Osteoblast (primary cell): ENCODE data around the gene BAHD1. TPM values are rescaled to one million over a fixed set of nuclear protein-coding genes. Genes with fewer than 3 reads are reported as not detected.

ENCODE experiments used
- DNase-seq: peaks from one replicate; pipeline ENCODE4 v3.0.0; 2011; ENCODE audit warnings: low spot score, mixed read lengths; ENCODE audit not compliant: insufficient read length; ENCODE audit errors: missing footprints
- H2AFZ ChIP-seq: 2 replicates; pipeline ENCODE4 v1.6.0; 2011; ENCODE audit warnings: mild to moderate bottlenecking, low read length
- H3K27ac ChIP-seq: 2 replicates; pipeline ENCODE4 v1.5.1; 2011; ENCODE audit warnings: mild to moderate bottlenecking, low read depth, low read length, moderate library complexity
- H3K27me3 ChIP-seq: 2 replicates; pipeline ENCODE4 v1.6.0; 2012; ENCODE audit warnings: mild to moderate bottlenecking, control low read depth, inconsistent platforms, low read length, moderate library complexity; ENCODE audit not compliant: insufficient read depth
- H3K36me3 ChIP-seq: 2 replicates; pipeline ENCODE4 v1.5.1; 2011; ENCODE audit warnings: mild to moderate bottlenecking, low read length, control low read depth, moderate library complexity; ENCODE audit not compliant: insufficient read depth
- H3K4me1 ChIP-seq: 2 replicates; pipeline ENCODE4 v1.5.1; 2011; ENCODE audit warnings: mild to moderate bottlenecking, low read length, control low read depth, moderate library complexity; ENCODE audit not compliant: insufficient read depth
- H3K4me2 ChIP-seq: 2 replicates; pipeline ENCODE4 v1.6.0; 2011; ENCODE audit warnings: mild to moderate bottlenecking, low read length; ENCODE audit not compliant: insufficient read depth
- H3K4me3 ChIP-seq: fragments of 200-600 bp; sonication (generic); 3 replicates; pipeline ENCODE4 v1.5.1; 2012; ENCODE audit warnings: mild to moderate bottlenecking, low read length, inconsistent platforms; ENCODE audit not compliant: insufficient read depth
- H3K79me2 ChIP-seq: 2 replicates; pipeline ENCODE4 v1.6.0; 2012; ENCODE audit warnings: mild to moderate bottlenecking, low read length, control low read depth, inconsistent platforms; ENCODE audit not compliant: insufficient read depth
- H3K9me3 ChIP-seq: 2 replicates; pipeline ENCODE4 v1.5.1; 2011; ENCODE audit warnings: low read depth, low read length, control low read depth
- H4K20me1 ChIP-seq: 2 replicates; pipeline ENCODE4 v1.6.0; 2012; ENCODE audit warnings: mild to moderate bottlenecking, low read length, control low read depth; ENCODE audit not compliant: insufficient read depth
- CTCF ChIP-seq: IDR thresholded peaks from 2 replicates; pipeline ENCODE4 v1.5.1; 2011; ENCODE audit warnings: mild to moderate bottlenecking, low read depth, low read length, moderate library complexity; ENCODE audit errors: extremely low read depth
- total RNA-seq: library from RNA; depleted of rRNA; stranded (reverse); fragments of >200 nt; gene quantifications from 2 replicates; pipeline ENCODE4 v1.2.3, GENCODE V29; 2012

BAHD1 gene
- total RNA-seq, 1 donor: 10.5 TPM

GRCh38 chr15:40512440-40512839 lies 71.7 kb downstream of the BAHD1 start:
- no peak for TF ChIP-seq CTCF
- Histone ChIP-seq H3K27me3 (peaks cover 24% of the 10 kb centered on the region), H3K4me2 (no peak overlapping the region)

GRCh38 chr15:40513609-40514008 lies 72.9 kb downstream of the BAHD1 start:
- H3K9me3 ChIP-seq: no peaks in the 10 kb centered on the region
- H3K4me3 ChIP-seq: no peak overlapping the region
- H3K27ac ChIP-seq: no peak overlapping the region
- H3K4me2 ChIP-seq: no peak overlapping the region
- no peaks in the 10 kb centered on the region for H3K79me2 ChIP-seq
- TF ChIP-seq CTCF: no peak
- DNase-seq: no peak
- H4K20me1 ChIP-seq: no peaks in the 10 kb centered on the region
- H3K36me3 ChIP-seq: no peaks in the 10 kb centered on the region
- H2AFZ ChIP-seq: no peak overlapping the region
- peaks cover 18% of the 10 kb centered on the region for H3K27me3 ChIP-seq
- H3K4me1 ChIP-seq: peaks cover 6% of the 10 kb centered on the region

More at GRCh38 chr15:40512440-40512839, 71.7 kb downstream of the BAHD1 start:
- Histone ChIP-seq H3K4me1 (peaks cover 8% of the 10 kb centered on the region), H3K36me3 (no peaks in the 10 kb centered on the region), H3K4me3 (no peak overlapping the region), H2AFZ (no peak overlapping the region), H3K79me2 (no peaks in the 10 kb centered on the region), H4K20me1 (no peaks in the 10 kb centered on the region), H3K9me3 (no peaks in the 10 kb centered on the region), H3K27ac (no peak overlapping the region)
- no peak for DNase-seq

GRCh38 chr15:40516322-40516721 lies 75.6 kb downstream of the BAHD1 start:
- H3K9me3 ChIP-seq: no peaks in the 10 kb centered on the region
- H3K4me3 ChIP-seq: no peak overlapping the region
- no peaks in the 10 kb centered on the region for H4K20me1 ChIP-seq
- H3K27ac ChIP-seq: no peak overlapping the region
- no peaks in the 10 kb centered on the region for H3K79me2 ChIP-seq
- no peak overlapping the region for H3K4me2 ChIP-seq
- no peaks in the 10 kb centered on the region for H3K36me3 ChIP-seq
- no peak overlapping the region for H2AFZ ChIP-seq
- DNase-seq: no peak
- no peak for TF ChIP-seq CTCF
- peaks cover under 1% of the 10 kb centered on the region for H3K27me3 ChIP-seq
- H3K4me1 ChIP-seq: peaks cover 6% of the 10 kb centered on the region

Other genes starting within 250 kb of the BAHD1 start
- not detected in 2 replicates for gene PAK6, start 201.9 kb upstream of the BAHD1 start, total RNA-seq
- not detected in 2 replicates for gene ANKRD63, start 157.9 kb upstream of the BAHD1 start, total RNA-seq
- under 0.01 TPM in 2 replicates for gene PLCB2, start 133.0 kb upstream of the BAHD1 start, total RNA-seq
- 16.8 and 17.7 TPM in 2 replicates for gene INAFM2, start 117.3 kb upstream of the BAHD1 start, total RNA-seq
- 18.3 and 23.9 TPM in 2 replicates for gene CCDC9B, start 100.0 kb upstream of the BAHD1 start, total RNA-seq
- not detected in 2 replicates for gene PHGR1, start 89.9 kb upstream of the BAHD1 start, total RNA-seq
- gene DISP2, start 82.7 kb upstream of the BAHD1 start, total RNA-seq: 0.29 and 0.36 TPM in 2 replicates
- gene KNSTRN, start 58.2 kb upstream of the BAHD1 start, total RNA-seq: 19.9 and 28.6 TPM in 2 replicates
- gene IVD, start 35.2 kb upstream of the BAHD1 start, total RNA-seq: 38.6 and 46.3 TPM in 2 replicates
- 13.4 and 13.6 TPM in 2 replicates for gene CHST14, start 30.0 kb downstream of the BAHD1 start, total RNA-seq
- gene CCDC32, start 124.1 kb downstream of the BAHD1 start, total RNA-seq: 16.3 and 18.6 TPM in 2 replicates
- gene RPUSD2, start 128.3 kb downstream of the BAHD1 start, total RNA-seq: 9.0 and 11.5 TPM in 2 replicates
- 3.5 and 3.6 TPM in 2 replicates for gene KNL1, start 153.3 kb downstream of the BAHD1 start, total RNA-seq